ENCODE measurements around the gene COG2. TPM values are rescaled to one million over a fixed set of nuclear protein-coding genes. Genes with fewer than 3 reads are reported as not detected.
"Not testable (repeated sequence)": the region's sequence is repeated elsewhere in the genome, so short reads cannot be mapped to it uniquely, and the experiment has no call there.

Gene COG2
- total RNA-seq, 1 experiment from 2014 or later, result 20.1 TPM

GRCh38 chr1:230646710-230647302, 4.5 kb downstream of the COG2 start:
- DNase-seq, result no peak
- Histone ChIP-seq H3K9me3 (0 out of 2 replicates have a peak, but pooled peaks cover 7% of the 10 kb centered on the region), H3K36me3 (no peaks in the 10 kb centered on the region; the same call in 1 of the 2 replicates), H3K4me3 (no peak overlapping the region), H3K27me3 (no peaks in the 10 kb centered on the region)

GRCh38 chr1:230647321-230647720, 5.0 kb downstream of the COG2 start:
- no peaks in the 10 kb centered on the region for H3K27me3 ChIP-seq
- H3K9me3 ChIP-seq, result peaks cover 8% of the 10 kb centered on the region; the same call in 1 of the 2 replicates
- no peak overlapping the region for H3K4me3 ChIP-seq
- H3K36me3 ChIP-seq, result no peaks in the 10 kb centered on the region; the same call in 1 of the 2 replicates
- no peak for DNase-seq

- no peak for DNase-seq
- Histone ChIP-seq H3K4me3 (no peak overlapping the region), H3K27me3 (no peaks in the 10 kb centered on the region), H3K36me3 (no peaks in the 10 kb centered on the region; the same call in 1 of the 2 replicates), H3K9me3 (peaks cover 13% of the 10 kb centered on the region)
Observed at GRCh38 chr1:230648114-230648513, 5.8 kb downstream of the COG2 start.

- H3K9me3 ChIP-seq, result peaks cover 19% of the 10 kb centered on the region
- no peak overlapping the region for H3K4me3 ChIP-seq
- H3K27me3 ChIP-seq, result no peaks in the 10 kb centered on the region
- H3K36me3 ChIP-seq, result no peaks in the 10 kb centered on the region; the same call in 1 of the 2 replicates
- DNase-seq, result no peak
Observed at GRCh38 chr1:230650300-230650699, 8.0 kb downstream of the COG2 start.

GRCh38 chr1:230651235-230651634, 9.0 kb downstream of the COG2 start:
- no peaks in the 10 kb centered on the region for H3K27me3 ChIP-seq
- no peak overlapping the region for H3K4me3 ChIP-seq
- peaks cover 19% of the 10 kb centered on the region for H3K9me3 ChIP-seq
- no peaks in the 10 kb centered on the region; the same call in 1 of the 2 replicates for H3K36me3 ChIP-seq
- DNase-seq, result no peak

- DNase-seq, H3K4me3 ChIP-seq, H3K27me3 ChIP-seq: not testable (repeated sequence)
- Histone ChIP-seq H3K36me3 (peaks cover 14% of the 10 kb centered on the region), H3K9me3 (peaks cover 12% of the 10 kb centered on the region)
Observed at GRCh38 chr1:230656719-230657118, 14.4 kb downstream of the COG2 start.

- not testable (repeated sequence) for H3K9me3 ChIP-seq, DNase-seq, H3K4me3 ChIP-seq, H3K27me3 ChIP-seq
- H3K36me3 ChIP-seq, result peaks cover 14% of the 10 kb centered on the region
Observed at GRCh38 chr1:230658103-230658502, 15.8 kb downstream of the COG2 start.

GRCh38 chr1:230658691-230659090, 16.4 kb downstream of the COG2 start:
- Histone ChIP-seq H3K27me3 (no peaks in the 10 kb centered on the region), H3K36me3 (peaks cover 14% of the 10 kb centered on the region), H3K4me3 (no peak overlapping the region), H3K9me3 (peaks cover 6% of the 10 kb centered on the region; the same call in 1 of the 2 replicates)
- no peak for DNase-seq

- Histone ChIP-seq H3K36me3 (peaks cover 22% of the 10 kb centered on the region), H3K4me3 (no peak overlapping the region), H3K27me3 (no peaks in the 10 kb centered on the region), H3K9me3 (no peaks in the 10 kb centered on the region)
- DNase-seq, result no peak
Observed at GRCh38 chr1:230661976-230662375, 19.7 kb downstream of the COG2 start.

GRCh38 chr1:230668227-230668626, 25.9 kb downstream of the COG2 start:
- Histone ChIP-seq H3K9me3 (no peaks in the 10 kb centered on the region), H3K4me3 (no peak overlapping the region), H3K27me3 (no peaks in the 10 kb centered on the region), H3K36me3 (peaks cover 19% of the 10 kb centered on the region)
- no peak for DNase-seq

- no peak for DNase-seq
- Histone ChIP-seq H3K27me3 (no peaks in the 10 kb centered on the region), H3K36me3 (peaks cover 19% of the 10 kb centered on the region), H3K9me3 (no peaks in the 10 kb centered on the region), H3K4me3 (no peak overlapping the region)
Observed at GRCh38 chr1:230669543-230669942, 27.3 kb downstream of the COG2 start.

GRCh38 chr1:230674581-230674980, 32.3 kb downstream of the COG2 start:
- Histone ChIP-seq H3K4me3 (no peak overlapping the region), H3K27me3 (no peaks in the 10 kb centered on the region), H3K36me3 (peaks cover 41% of the 10 kb centered on the region), H3K9me3 (no peaks in the 10 kb centered on the region)
- no peak for DNase-seq

- Histone ChIP-seq H3K36me3 (peaks cover 37% of the 10 kb centered on the region), H3K4me3 (no peak overlapping the region), H3K9me3 (no peaks in the 10 kb centered on the region), H3K27me3 (no peaks in the 10 kb centered on the region)
- no peak for DNase-seq
Observed at GRCh38 chr1:230677200-230677599, 34.9 kb downstream of the COG2 start.

GRCh38 chr1:230679192-230679591, 36.9 kb downstream of the COG2 start:
- Histone ChIP-seq H3K27me3 (no peaks in the 10 kb centered on the region), H3K4me3 (no peak overlapping the region), H3K36me3 (peaks cover 51% of the 10 kb centered on the region), H3K9me3 (no peaks in the 10 kb centered on the region)
- no peak for DNase-seq

- DNase-seq, result no peak
- Histone ChIP-seq H3K9me3 (no peaks in the 10 kb centered on the region), H3K4me3 (no peak overlapping the region), H3K27me3 (no peaks in the 10 kb centered on the region), H3K36me3 (peaks cover 53% of the 10 kb centered on the region)
Observed at GRCh38 chr1:230679825-230680224, 37.5 kb downstream of the COG2 start.

GRCh38 chr1:230680300-230681025, 38.2 kb downstream of the COG2 start:
- H3K27me3 ChIP-seq, result no peaks in the 10 kb centered on the region
- H3K36me3 ChIP-seq, result peaks cover 56% of the 10 kb centered on the region
- no peaks in the 10 kb centered on the region for H3K9me3 ChIP-seq
- DNase-seq, result no peak
- H3K4me3 ChIP-seq, result no peak overlapping the region

- peak; percentile 75 for DNase-seq
- peaks cover 59% of the 10 kb centered on the region for H3K36me3 ChIP-seq
Observed at GRCh38 chr1:230681599-230681998, 39.3 kb downstream of the COG2 start.

GRCh38 chr1:230682274-230682673, 40.0 kb downstream of the COG2 start:
- no peak for DNase-seq
- Histone ChIP-seq H3K9me3 (no peaks in the 10 kb centered on the region), H3K36me3 (peaks cover 59% of the 10 kb centered on the region), H3K27me3 (no peaks in the 10 kb centered on the region), H3K4me3 (no peak overlapping the region)

More at GRCh38 chr1:230681599-230681998, 39.3 kb downstream of the COG2 start:
- H3K9me3 ChIP-seq, result no peaks in the 10 kb centered on the region
- no peaks in the 10 kb centered on the region for H3K27me3 ChIP-seq
- no peak overlapping the region for H3K4me3 ChIP-seq
